Measurements from ENCODE around the gene OPCML.

Gene OPCML

GRCh38 chr11:132438418-132438817 is 1093.9 kb downstream of the OPCML start:
- peaks cover 2 to 3% of the 10 kb centered on the region in 2 donors for H3K9me3 ChIP-seq (ENCODE audit: control insufficient read depth in 2 of 2, low read length in 2 of 2)
- H3K27ac ChIP-seq (ENCODE audit: low read length), result no peak overlapping the region
- H3K36me3 ChIP-seq (ENCODE audit: control insufficient read depth in 2 of 2, insufficient read depth in 2 of 2, low read length in 2 of 2), result no peaks in the 10 kb centered on the region
- no peak overlapping the region for H3K4me3 ChIP-seq (ENCODE audit: low read length in 2 of 2)
- H3K4me1 ChIP-seq (ENCODE audit: control insufficient read depth, insufficient read depth, low read length), result no peaks in the 10 kb centered on the region
- no peaks in the 10 kb centered on the region for H3K27me3 ChIP-seq (ENCODE audit: control insufficient read depth in 1 of 2, insufficient read depth in 2 of 2, low read length in 2 of 2)
- H3K9ac ChIP-seq (ENCODE audit: low read length in 2 of 2), result no peak overlapping the region

GRCh38 chr11:132430429-132431062 is 1101.8 kb downstream of the OPCML start:
- H3K27ac ChIP-seq (ENCODE audit: low read length), result no peak overlapping the region
- peaks cover 0 to 2% of the 10 kb centered on the region in 2 donors for H3K27me3 ChIP-seq (ENCODE audit: control insufficient read depth in 1 of 2, insufficient read depth in 2 of 2, low read length in 2 of 2)
- H3K36me3 ChIP-seq (ENCODE audit: control insufficient read depth in 2 of 2, insufficient read depth in 2 of 2, low read length in 2 of 2), result no peaks in the 10 kb centered on the region
- no peak overlapping the region for H3K9ac ChIP-seq (ENCODE audit: low read length in 2 of 2)
- no peaks in the 10 kb centered on the region for H3K4me1 ChIP-seq (ENCODE audit: control insufficient read depth, insufficient read depth, low read length)
- H3K9me3 ChIP-seq (ENCODE audit: control insufficient read depth in 2 of 2, low read length in 2 of 2), result peaks cover 0 to 3% of the 10 kb centered on the region in 2 donors
- H3K4me3 ChIP-seq (ENCODE audit: low read length in 2 of 2), result no peak overlapping the region

- H3K36me3 ChIP-seq (ENCODE audit: control insufficient read depth in 2 of 2, insufficient read depth in 2 of 2, low read length in 2 of 2), result no peaks in the 10 kb centered on the region
- no peak overlapping the region for H3K27ac ChIP-seq (ENCODE audit: low read length)
- H3K4me3 ChIP-seq (ENCODE audit: low read length in 2 of 2), result no peak overlapping the region
- H3K27me3 ChIP-seq (ENCODE audit: control insufficient read depth in 1 of 2, insufficient read depth in 2 of 2, low read length in 2 of 2), result peaks cover 0 to 2% of the 10 kb centered on the region in 2 donors
- H3K9ac ChIP-seq (ENCODE audit: low read length in 2 of 2), result no peak overlapping the region
- H3K9me3 ChIP-seq (ENCODE audit: control insufficient read depth in 2 of 2, low read length in 2 of 2), result no peaks in the 10 kb centered on the region
- H3K4me1 ChIP-seq (ENCODE audit: control insufficient read depth, insufficient read depth, low read length), result no peaks in the 10 kb centered on the region
Observed at GRCh38 chr11:132429685-132430084, 1102.6 kb downstream of the OPCML start.

- H3K36me3 ChIP-seq (ENCODE audit: control insufficient read depth in 2 of 2, insufficient read depth in 2 of 2, low read length in 2 of 2), result no peaks in the 10 kb centered on the region
- H3K27ac ChIP-seq (ENCODE audit: low read length), result no peak overlapping the region
- no peaks in the 10 kb centered on the region for H3K4me1 ChIP-seq (ENCODE audit: control insufficient read depth, insufficient read depth, low read length)
- no peaks in the 10 kb centered on the region for H3K9me3 ChIP-seq (ENCODE audit: control insufficient read depth in 2 of 2, low read length in 2 of 2)
- H3K27me3 ChIP-seq (ENCODE audit: control insufficient read depth in 1 of 2, insufficient read depth in 2 of 2, low read length in 2 of 2), result peaks cover 0 to 2% of the 10 kb centered on the region in 2 donors
- H3K9ac ChIP-seq (ENCODE audit: low read length in 2 of 2), result no peak overlapping the region
- H3K4me3 ChIP-seq (ENCODE audit: low read length in 2 of 2), result no peak overlapping the region
Observed at GRCh38 chr11:132427611-132428010, 1104.7 kb downstream of the OPCML start.

- Histone ChIP-seq H3K27ac (ENCODE audit: low read length) (no peak overlapping the region), H3K9me3 (ENCODE audit: control insufficient read depth in 2 of 2, low read length in 2 of 2) (no peaks in the 10 kb centered on the region), H3K4me3 (ENCODE audit: low read length in 2 of 2) (no peak overlapping the region), H3K27me3 (ENCODE audit: control insufficient read depth in 1 of 2, insufficient read depth in 2 of 2, low read length in 2 of 2) (peaks cover 0 to 2% of the 10 kb centered on the region in 2 donors), H3K9ac (ENCODE audit: low read length in 2 of 2) (no peak overlapping the region), H3K4me1 (ENCODE audit: control insufficient read depth, insufficient read depth, low read length) (no peaks in the 10 kb centered on the region), H3K36me3 (ENCODE audit: control insufficient read depth in 2 of 2, insufficient read depth in 2 of 2, low read length in 2 of 2) (no peaks in the 10 kb centered on the region)
Observed at GRCh38 chr11:132424433-132424832, 1107.9 kb downstream of the OPCML start.

GRCh38 chr11:132423266-132423665 is 1109.0 kb downstream of the OPCML start:
- peaks cover 0 to 2% of the 10 kb centered on the region in 2 donors for H3K27me3 ChIP-seq (ENCODE audit: control insufficient read depth in 1 of 2, insufficient read depth in 2 of 2, low read length in 2 of 2)
- H3K9me3 ChIP-seq (ENCODE audit: control insufficient read depth in 2 of 2, low read length in 2 of 2), result no peaks in the 10 kb centered on the region
- no peak overlapping the region for H3K4me3 ChIP-seq (ENCODE audit: low read length in 2 of 2)
- H3K36me3 ChIP-seq (ENCODE audit: control insufficient read depth in 2 of 2, insufficient read depth in 2 of 2, low read length in 2 of 2), result no peaks in the 10 kb centered on the region
- no peak overlapping the region for H3K27ac ChIP-seq (ENCODE audit: low read length)
- H3K9ac ChIP-seq (ENCODE audit: low read length in 2 of 2), result no peak overlapping the region
- no peaks in the 10 kb centered on the region for H3K4me1 ChIP-seq (ENCODE audit: control insufficient read depth, insufficient read depth, low read length)

- no peaks in the 10 kb centered on the region for H3K4me1 ChIP-seq (ENCODE audit: control insufficient read depth, insufficient read depth, low read length)
- H3K9ac ChIP-seq (ENCODE audit: low read length in 2 of 2), result no peak overlapping the region
- H3K36me3 ChIP-seq (ENCODE audit: control insufficient read depth in 2 of 2, insufficient read depth in 2 of 2, low read length in 2 of 2), result no peaks in the 10 kb centered on the region
- H3K27ac ChIP-seq (ENCODE audit: low read length), result no peak overlapping the region
- peaks cover 0 to 2% of the 10 kb centered on the region in 2 donors for H3K27me3 ChIP-seq (ENCODE audit: control insufficient read depth in 1 of 2, insufficient read depth in 2 of 2, low read length in 2 of 2)
- no peak overlapping the region for H3K4me3 ChIP-seq (ENCODE audit: low read length in 2 of 2)
- no peaks in the 10 kb centered on the region for H3K9me3 ChIP-seq (ENCODE audit: control insufficient read depth in 2 of 2, low read length in 2 of 2)
Observed at GRCh38 chr11:132422722-132423121, 1109.6 kb downstream of the OPCML start.

- Histone ChIP-seq H3K4me3 (ENCODE audit: low read length in 2 of 2) (no peak overlapping the region), H3K27ac (ENCODE audit: low read length) (no peak overlapping the region), H3K36me3 (ENCODE audit: control insufficient read depth in 2 of 2, insufficient read depth in 2 of 2, low read length in 2 of 2) (no peaks in the 10 kb centered on the region), H3K4me1 (ENCODE audit: control insufficient read depth, insufficient read depth, low read length) (no peaks in the 10 kb centered on the region), H3K9me3 (ENCODE audit: control insufficient read depth in 2 of 2, low read length in 2 of 2) (no peaks in the 10 kb centered on the region), H3K9ac (ENCODE audit: low read length in 2 of 2) (no peak overlapping the region), H3K27me3 (ENCODE audit: control insufficient read depth in 1 of 2, insufficient read depth in 2 of 2, low read length in 2 of 2) (peaks cover 2 to 3% of the 10 kb centered on the region in 2 donors)
Observed at GRCh38 chr11:132421555-132421954, 1110.7 kb downstream of the OPCML start.

- H3K36me3 ChIP-seq (ENCODE audit: control insufficient read depth in 2 of 2, insufficient read depth in 2 of 2, low read length in 2 of 2), result no peaks in the 10 kb centered on the region
- H3K9ac ChIP-seq (ENCODE audit: low read length in 2 of 2), result no peak overlapping the region
- no peaks in the 10 kb centered on the region for H3K9me3 ChIP-seq (ENCODE audit: control insufficient read depth in 2 of 2, low read length in 2 of 2)
- no peak overlapping the region for H3K4me3 ChIP-seq (ENCODE audit: low read length in 2 of 2)
- no peaks in the 10 kb centered on the region for H3K4me1 ChIP-seq (ENCODE audit: control insufficient read depth, insufficient read depth, low read length)
- no peak overlapping the region for H3K27ac ChIP-seq (ENCODE audit: low read length)
- H3K27me3 ChIP-seq (ENCODE audit: control insufficient read depth in 1 of 2, insufficient read depth in 2 of 2, low read length in 2 of 2), result peaks cover 0 to 7% of the 10 kb centered on the region in 2 donors
Observed at GRCh38 chr11:132414451-132414850, 1117.8 kb downstream of the OPCML start.

- Histone ChIP-seq H3K27ac (ENCODE audit: low read length) (no peak overlapping the region), H3K36me3 (ENCODE audit: control insufficient read depth in 2 of 2, insufficient read depth in 2 of 2, low read length in 2 of 2) (no peaks in the 10 kb centered on the region), H3K27me3 (ENCODE audit: control insufficient read depth in 1 of 2, insufficient read depth in 2 of 2, low read length in 2 of 2) (peaks cover 2 to 3% of the 10 kb centered on the region in 2 donors), H3K4me1 (ENCODE audit: control insufficient read depth, insufficient read depth, low read length) (no peaks in the 10 kb centered on the region), H3K4me3 (ENCODE audit: low read length in 2 of 2) (no peak overlapping the region), H3K9me3 (ENCODE audit: control insufficient read depth in 2 of 2, low read length in 2 of 2) (no peaks in the 10 kb centered on the region), H3K9ac (ENCODE audit: low read length in 2 of 2) (no peak overlapping the region)
Observed at GRCh38 chr11:132410383-132410782, 1121.9 kb downstream of the OPCML start.

- Histone ChIP-seq H3K9ac (ENCODE audit: low read length in 2 of 2) (no peak overlapping the region), H3K27me3 (ENCODE audit: control insufficient read depth in 1 of 2, insufficient read depth in 2 of 2, low read length in 2 of 2) (peaks cover 2 to 3% of the 10 kb centered on the region in 2 donors), H3K4me3 (ENCODE audit: low read length in 2 of 2) (no peak overlapping the region), H3K9me3 (ENCODE audit: control insufficient read depth in 2 of 2, low read length in 2 of 2) (no peaks in the 10 kb centered on the region), H3K4me1 (ENCODE audit: control insufficient read depth, insufficient read depth, low read length) (no peaks in the 10 kb centered on the region), H3K27ac (ENCODE audit: low read length) (no peak overlapping the region), H3K36me3 (ENCODE audit: control insufficient read depth in 2 of 2, insufficient read depth in 2 of 2, low read length in 2 of 2) (no peaks in the 10 kb centered on the region)
Observed at GRCh38 chr11:132409573-132410355, 1122.5 kb downstream of the OPCML start.

Data from stomach smooth muscle (tissue), 2 donors.